Mesothelial cell of epicardium (in vitro differentiated cells): ENCODE results near the gene QKI. TPM values are rescaled to one million over a fixed set of nuclear protein-coding genes. Genes with fewer than 3 reads are reported as not detected.
"Not testable (repeated sequence)": the region's sequence is repeated elsewhere in the genome, so short reads cannot be mapped to it uniquely, and the experiment has no call there.

ENCODE experiments used
- DNase-seq, 2 experiments: peaks; one replicate each; pipeline ENCODE4 v3.0.0; 2021; ENCODE audit warnings: low spot score in 2 of 2; ENCODE audit not compliant: unreplicated experiment in 2 of 2
- H3K27ac Mint-ChIP-seq: 2 replicates; pipeline ENCODE4 v1.8.0; 2021; ENCODE audit warnings: mixed read lengths
- H3K27me3 Mint-ChIP-seq: 2 replicates; pipeline ENCODE4 v1.8.0; 2021; ENCODE audit warnings: low read depth, mixed read lengths
- H3K36me3 Mint-ChIP-seq: 2 replicates; pipeline ENCODE4 v1.8.0; 2021; ENCODE audit warnings: mixed read lengths
- H3K4me1 Mint-ChIP-seq: 2 replicates; pipeline ENCODE4 v1.8.0; 2021; ENCODE audit warnings: mixed read lengths
- H3K4me3 Mint-ChIP-seq: 2 replicates; pipeline ENCODE4 v1.8.0; 2021; ENCODE audit warnings: mild to moderate bottlenecking, moderate library complexity, mixed read lengths
- H3K9me3 Mint-ChIP-seq: 2 replicates; pipeline ENCODE4 v1.8.0; 2021; ENCODE audit warnings: mixed read lengths
- CTCF ChIP-seq: fragments of 200-600 bp; sonication (generic); IDR thresholded peaks from one replicate; pipeline ENCODE4 v1.5.0; 2021; ENCODE audit warnings: antibody characterized with exemption; ENCODE audit not compliant: unreplicated experiment
- total RNA-seq: library from RNA; stranded (reverse); gene quantifications from 3 replicates; pipeline ENCODE4 v1.2.1, GENCODE V29; 2021

Gene QKI
- total RNA-seq, 1 donor from 2014 or later, result 133 TPM

- H3K9me3 Mint-ChIP-seq, result no peaks in the 10 kb centered on the region
- DNase-seq, result no peak
- no peaks in the 10 kb centered on the region for H3K36me3 Mint-ChIP-seq
- no peak for TF ChIP-seq CTCF
- H3K27me3 Mint-ChIP-seq, result no peaks in the 10 kb centered on the region
- no peak overlapping the region for H3K4me3 Mint-ChIP-seq
- H3K27ac Mint-ChIP-seq, result no peak overlapping the region
- peaks cover 8% of the 10 kb centered on the region for H3K4me1 Mint-ChIP-seq
Measured at GRCh38 chr6:163438298-163438939, 23.9 kb downstream of the QKI start.

- H3K27me3 Mint-ChIP-seq, result no peaks in the 10 kb centered on the region
- H3K4me3 Mint-ChIP-seq, result no peak overlapping the region
- no peaks in the 10 kb centered on the region for H3K36me3 Mint-ChIP-seq
- TF ChIP-seq CTCF, result no peak
- peaks cover 10% of the 10 kb centered on the region for H3K4me1 Mint-ChIP-seq
- H3K27ac Mint-ChIP-seq, result no peak overlapping the region
- H3K9me3 Mint-ChIP-seq, result no peaks in the 10 kb centered on the region
- DNase-seq, result no peak
Measured at GRCh38 chr6:163438940-163439335, 24.4 kb downstream of the QKI start.

- DNase-seq, result not testable (repeated sequence)
- H3K4me1 Mint-ChIP-seq, result peaks cover 13% of the 10 kb centered on the region
Measured at GRCh38 chr6:163439390-163439789, 24.9 kb downstream of the QKI start.

GRCh38 chr6:163439997-163440396 is 25.5 kb downstream of the QKI start:
- TF ChIP-seq CTCF, result no peak
- Mint-ChIP-seq H3K4me3 (no peak overlapping the region), H3K9me3 (no peaks in the 10 kb centered on the region), H3K27ac (no peak overlapping the region), H3K36me3 (no peaks in the 10 kb centered on the region), H3K27me3 (no peaks in the 10 kb centered on the region), H3K4me1 (peaks cover 13% of the 10 kb centered on the region)
- no peak for DNase-seq

More at GRCh38 chr6:163439390-163439789, 24.9 kb downstream of the QKI start:
- not testable (repeated sequence) for H3K9me3 Mint-ChIP-seq, H3K27me3 Mint-ChIP-seq, H3K4me3 Mint-ChIP-seq, H3K36me3 Mint-ChIP-seq, H3K27ac Mint-ChIP-seq

GRCh38 chr6:163442336-163442735 is 27.8 kb downstream of the QKI start:
- Mint-ChIP-seq H3K4me3 (no peak overlapping the region), H3K27ac (no peak overlapping the region), H3K27me3 (no peaks in the 10 kb centered on the region), H3K4me1 (peaks cover 16% of the 10 kb centered on the region), H3K36me3 (peaks cover 3% of the 10 kb centered on the region), H3K9me3 (no peaks in the 10 kb centered on the region)
- DNase-seq, result no peak
- TF ChIP-seq CTCF, result no peak

GRCh38 chr6:163444077-163444476 is 29.6 kb downstream of the QKI start:
- no peaks in the 10 kb centered on the region for H3K9me3 Mint-ChIP-seq
- no peak overlapping the region for H3K27ac Mint-ChIP-seq
- no peak for DNase-seq
- no peak overlapping the region for H3K4me3 Mint-ChIP-seq
- H3K36me3 Mint-ChIP-seq, result peaks cover 3% of the 10 kb centered on the region
- peaks cover 14% of the 10 kb centered on the region for H3K4me1 Mint-ChIP-seq
- TF ChIP-seq CTCF, result no peak
- no peaks in the 10 kb centered on the region for H3K27me3 Mint-ChIP-seq
